ENCODE measurements around the gene LRP2.

The LRP2 gene

GRCh38 chr2:169291517-169291916 is 70.8 kb downstream of the LRP2 start:
- H3K27ac ChIP-seq: no peak overlapping the region

GRCh38 chr2:169290433-169290832 is 71.9 kb downstream of the LRP2 start:
- H3K27ac ChIP-seq: no peak overlapping the region
- no peak for TF ChIP-seq CTCF (conservative IDR thresholded peaks at IDR 0.05)

More at GRCh38 chr2:169291517-169291916, 70.8 kb downstream of the LRP2 start:
- no peak for TF ChIP-seq CTCF (conservative IDR thresholded peaks at IDR 0.05)

GRCh38 chr2:169287666-169288065 is 74.7 kb downstream of the LRP2 start:
- no peak for TF ChIP-seq CTCF (conservative IDR thresholded peaks at IDR 0.05)
- no peak overlapping the region for H3K27ac ChIP-seq

- TF ChIP-seq CTCF (conservative IDR thresholded peaks at IDR 0.05): no peak
- no peak overlapping the region for H3K27ac ChIP-seq
These were observed 75.6 kb downstream of the LRP2 start for GRCh38 chr2:169286624-169287231.

GRCh38 chr2:169285531-169286235 is 76.7 kb downstream of the LRP2 start:
- no peak for TF ChIP-seq CTCF (conservative IDR thresholded peaks at IDR 0.05)
- H3K27ac ChIP-seq: peak overlapping the region; percentile 47

- TF ChIP-seq CTCF (conservative IDR thresholded peaks at IDR 0.05): no peak
These were observed 81.8 kb downstream of the LRP2 start for GRCh38 chr2:169280502-169280901.

GRCh38 chr2:169275696-169276444 is 86.5 kb downstream of the LRP2 start:
- TF ChIP-seq CTCF (conservative IDR thresholded peaks at IDR 0.05): peak; percentile 77
- no peak overlapping the region for H3K27ac ChIP-seq

More at GRCh38 chr2:169280502-169280901, 81.8 kb downstream of the LRP2 start:
- H3K27ac ChIP-seq: no peak overlapping the region
